Melanocyte of skin (primary cell): ENCODE results near the gene GLUD2. TPM values are rescaled to one million over a fixed set of nuclear protein-coding genes. Genes with fewer than 3 reads are reported as not detected.

ENCODE experiments used
- total RNA-seq, 2 donors: library from RNA; depleted of rRNA; stranded (reverse); fragments of >200 nt; gene quantifications; 2 replicates each; pipeline ENCODE4 v1.2.3, GENCODE V29; 2012

Gene GLUD2
- 1 to 10 TPM; 9.3 to 10.0 TPM for total RNA-seq

GRCh38 chrX:121047441-121048419 lies at the start of gene GLUD2:
GLUD2 (plus strand) TSS chrX:121047610; CDS start chrX:121047685, 75 bp downstream.

Other genes starting within 250 kb of the GLUD2 start
- gene CT47B1, start 171.7 kb upstream of the GLUD2 start, total RNA-seq, result not detected
- gene CT47A11, start 110.5 kb upstream of the GLUD2 start, total RNA-seq, result not detected
- gene CT47A10, start 105.6 kb upstream of the GLUD2 start, total RNA-seq, result not detected
- not detected for gene CT47A9, start 100.7 kb upstream of the GLUD2 start, total RNA-seq
- gene CT47A8, start 95.9 kb upstream of the GLUD2 start, total RNA-seq, result not detected
- gene CT47A7, start 91.0 kb upstream of the GLUD2 start, total RNA-seq, result not detected
- gene CT47A6, start 86.1 kb upstream of the GLUD2 start, total RNA-seq, result not detected
- not detected for gene CT47A5, start 81.3 kb upstream of the GLUD2 start, total RNA-seq
- gene CT47A4, start 76.4 kb upstream of the GLUD2 start, total RNA-seq, result not detected
- gene CT47A3, start 71.5 kb upstream of the GLUD2 start, total RNA-seq, result not detected
- gene CT47A2, start 66.7 kb upstream of the GLUD2 start, total RNA-seq, result not detected
- gene CT47A1, start 61.9 kb upstream of the GLUD2 start, total RNA-seq, result not detected